Tibial artery (tissue), 4 donors: ENCODE results near the gene RIT2.

Experiments
- DNase-seq, 2 donors: peaks; one replicate each; pipeline ENCODE4 v3.0.0-alpha.2; 2019
- H3K27ac ChIP-seq, 2 donors: fragments of 200-600 bp; sonication (generic) in 1 of 2; 1 replicate in 1 of 2; 2 replicates in 1 of 2; pipeline ENCODE4 v1.5.1; 2018 to 2019; ENCODE audit warnings: mild to moderate bottlenecking in 1 of 2
- H3K27me3 ChIP-seq, 2 donors: fragments of 200-600 bp; sonication (generic) in 1 of 2; one replicate each; pipeline versions ENCODE4 v1.5.1 to v1.6.0; 2016 to 2019
- H3K36me3 ChIP-seq, 3 donors: fragments of 200-600 bp; sonication (generic) in 2 of 3; one replicate each; pipeline ENCODE4 v1.5.1; 2016 to 2019; ENCODE audit warnings: mild to moderate bottlenecking in 2 of 3
- H3K4me1 ChIP-seq, 4 donors: fragments of 200-600 bp; sonication (generic) in 2 of 4; 1 replicate in 3 of 4; 2 replicates in 1 of 4; pipeline ENCODE4 v1.5.1; 2016 to 2019
- H3K4me3 ChIP-seq, 2 donors: fragments of 200-600 bp; sonication (generic) in 1 of 2; 1 replicate in 1 of 2; 2 replicates in 1 of 2; pipeline ENCODE4 v1.5.1; 2018 to 2019; ENCODE audit warnings: mild to moderate bottlenecking in 2 of 2
- H3K9me3 ChIP-seq, 3 donors: fragments of 200-600 bp; sonication (generic) in 1 of 3; one replicate each; pipeline ENCODE4 v1.5.1; 2016 to 2019
- intact Hi-C: fragments of 100-400 bp; cut with DNase I; formaldehyde crosslinking; loops from one replicate; pipeline ENCODE4 v1.15.0; 2023; ENCODE audit warnings: low total_unique reads
- TF ChIP-seq, protein P1 (sequence below), 2 experiments: fragments of 200-600 bp in 1 of 2; fragments of 450-650 bp in 1 of 2; IDR thresholded peaks; one replicate each; pipeline ENCODE4 v1.5.1; 2017 to 2019; ENCODE audit warnings: antibody characterized with exemption in 2 of 2, mild to moderate bottlenecking in 1 of 2, moderate library complexity in 1 of 2

RIT2 gene

GRCh38 chr18:42892181-42892580 is 223.3 kb downstream of the RIT2 start:
- H3K36me3 ChIP-seq: no peaks in the 10 kb centered on the region
- no peaks in the 10 kb centered on the region for H3K27me3 ChIP-seq
- TF ChIP-seq, protein P1, sequence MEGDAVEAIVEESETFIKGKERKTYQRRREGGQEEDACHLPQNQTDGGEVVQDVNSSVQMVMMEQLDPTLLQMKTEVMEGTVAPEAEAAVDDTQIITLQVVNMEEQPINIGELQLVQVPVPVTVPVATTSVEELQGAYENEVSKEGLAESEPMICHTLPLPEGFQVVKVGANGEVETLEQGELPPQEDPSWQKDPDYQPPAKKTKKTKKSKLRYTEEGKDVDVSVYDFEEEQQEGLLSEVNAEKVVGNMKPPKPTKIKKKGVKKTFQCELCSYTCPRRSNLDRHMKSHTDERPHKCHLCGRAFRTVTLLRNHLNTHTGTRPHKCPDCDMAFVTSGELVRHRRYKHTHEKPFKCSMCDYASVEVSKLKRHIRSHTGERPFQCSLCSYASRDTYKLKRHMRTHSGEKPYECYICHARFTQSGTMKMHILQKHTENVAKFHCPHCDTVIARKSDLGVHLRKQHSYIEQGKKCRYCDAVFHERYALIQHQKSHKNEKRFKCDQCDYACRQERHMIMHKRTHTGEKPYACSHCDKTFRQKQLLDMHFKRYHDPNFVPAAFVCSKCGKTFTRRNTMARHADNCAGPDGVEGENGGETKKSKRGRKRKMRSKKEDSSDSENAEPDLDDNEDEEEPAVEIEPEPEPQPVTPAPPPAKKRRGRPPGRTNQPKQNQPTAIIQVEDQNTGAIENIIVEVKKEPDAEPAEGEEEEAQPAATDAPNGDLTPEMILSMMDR (IDR thresholded peaks at IDR 0.05): no peak
- no peak for DNase-seq
- H3K4me1 ChIP-seq: no peaks in the 10 kb centered on the region
- no peak overlapping the region for H3K27ac ChIP-seq
- no peak overlapping the region for H3K4me3 ChIP-seq
- no peaks in the 10 kb centered on the region for H3K9me3 ChIP-seq
- intact Hi-C loops: no loop called here

DNA sequence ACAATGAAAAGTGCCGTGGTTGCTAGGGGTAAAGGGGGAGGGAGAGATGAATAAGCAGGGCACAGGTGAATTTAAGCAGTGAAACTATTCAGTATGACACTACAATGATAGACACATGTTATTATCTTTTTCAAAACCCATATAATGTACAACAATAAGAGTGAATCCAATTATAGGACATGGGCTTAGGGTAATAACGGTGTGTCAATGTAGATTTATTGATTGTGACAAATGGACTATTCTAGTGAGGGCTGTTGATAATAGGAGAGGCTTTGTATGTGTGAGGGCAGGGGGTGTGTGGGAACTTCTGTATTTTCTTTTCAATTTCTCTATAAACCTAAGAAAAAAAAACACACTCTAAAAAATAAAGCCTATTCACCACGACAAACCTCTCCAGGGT is 223.8 kb downstream of the RIT2 start:
- H3K4me1 ChIP-seq: no peaks in the 10 kb centered on the region
- H3K4me3 ChIP-seq: no peak overlapping the region
- intact Hi-C loops: no loop called here
- H3K9me3 ChIP-seq: no peaks in the 10 kb centered on the region
- H3K27me3 ChIP-seq: no peaks in the 10 kb centered on the region
- no peak overlapping the region for H3K27ac ChIP-seq
- H3K36me3 ChIP-seq: no peaks in the 10 kb centered on the region
- no peak for DNase-seq
- TF ChIP-seq, protein P1 (IDR thresholded peaks at IDR 0.05): no peak

DNA sequence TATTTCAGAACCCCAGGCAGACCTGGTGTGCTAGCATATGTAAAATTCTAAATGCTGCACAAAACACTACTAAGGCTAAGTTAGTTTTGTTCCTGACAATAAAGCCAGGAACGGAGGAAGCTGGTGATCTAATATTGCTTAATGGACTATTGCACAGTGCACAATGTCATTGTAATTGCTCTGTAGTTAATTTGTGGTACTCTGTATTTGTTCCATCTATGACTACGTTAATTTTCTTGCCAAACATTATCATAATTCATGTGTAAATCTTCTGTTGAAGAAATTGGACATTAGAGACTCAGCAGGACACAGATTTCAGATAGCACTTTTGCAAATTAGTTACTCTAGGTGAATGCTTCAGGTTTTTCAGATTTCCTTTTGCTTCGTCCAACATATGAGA is 232.3 kb downstream of the RIT2 start:
- H3K36me3 ChIP-seq: no peaks in the 10 kb centered on the region
- intact Hi-C loops: no loop called here
- TF ChIP-seq, protein P1 (IDR thresholded peaks at IDR 0.05): no peak

DNA sequence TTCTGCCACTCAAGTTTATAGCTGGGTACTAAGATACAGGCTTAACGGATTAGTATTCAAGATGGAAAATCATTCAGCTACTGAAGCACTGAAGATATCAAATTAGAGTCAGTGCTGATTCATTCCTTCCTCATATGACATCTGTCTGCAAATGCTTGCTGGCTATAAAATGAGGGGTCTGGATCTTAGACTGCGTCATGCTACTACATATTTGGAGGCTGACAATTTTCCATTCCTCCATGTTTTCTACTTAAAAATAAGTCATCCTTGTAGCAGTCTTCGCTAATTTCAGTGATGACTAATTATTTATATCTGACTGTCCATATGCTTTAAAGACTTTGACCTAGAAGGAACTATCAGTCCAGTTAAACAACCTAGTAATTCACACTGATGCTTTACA is 233.4 kb downstream of the RIT2 start:
- Histone ChIP-seq H3K4me1 (no peaks in the 10 kb centered on the region), H3K27ac (no peak overlapping the region), H3K27me3 (no peaks in the 10 kb centered on the region), H3K36me3 (no peaks in the 10 kb centered on the region), H3K4me3 (no peak overlapping the region), H3K9me3 (no peaks in the 10 kb centered on the region)
- DNase-seq: no peak
- intact Hi-C loops: no loop called here
- TF ChIP-seq, protein P1 (IDR thresholded peaks at IDR 0.05): no peak

More for the DNA sequence above, 232.3 kb downstream of the RIT2 start:
- no peak for DNase-seq
- H3K27ac ChIP-seq: no peak overlapping the region
- H3K4me1 ChIP-seq: no peaks in the 10 kb centered on the region
- H3K27me3 ChIP-seq: no peaks in the 10 kb centered on the region
- no peak overlapping the region for H3K4me3 ChIP-seq
- no peaks in the 10 kb centered on the region for H3K9me3 ChIP-seq

DNA sequence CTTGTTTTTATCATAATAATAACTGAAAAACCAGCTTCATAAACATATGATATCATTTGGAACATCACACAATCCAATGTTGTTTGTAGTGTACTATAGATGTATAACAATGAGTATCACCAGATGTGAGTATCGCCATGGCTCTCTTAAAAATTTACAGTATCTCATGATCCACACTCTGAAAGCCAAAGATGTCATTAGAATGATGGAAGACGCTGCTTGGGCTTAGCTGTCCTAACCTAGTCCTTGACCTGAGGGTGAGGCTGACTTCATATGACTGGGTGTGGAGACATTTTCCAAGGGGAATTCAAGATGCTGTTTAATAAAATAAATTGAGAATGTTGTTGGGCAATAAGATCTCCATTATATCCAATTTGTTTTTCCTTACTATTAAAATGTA is 242.6 kb downstream of the RIT2 start:
- TF ChIP-seq, protein P1 (IDR thresholded peaks at IDR 0.05): no peak
- no peaks in the 10 kb centered on the region for H3K9me3 ChIP-seq
- intact Hi-C loops: no loop called here

GRCh38 chr18:42864876-42865275 is 250.6 kb downstream of the RIT2 start:
- H3K4me1 ChIP-seq: no peaks in the 10 kb centered on the region
- DNase-seq: no peak
- H3K36me3 ChIP-seq: no peaks in the 10 kb centered on the region
- H3K4me3 ChIP-seq: no peak overlapping the region
- H3K9me3 ChIP-seq: no peaks in the 10 kb centered on the region
- no peaks in the 10 kb centered on the region for H3K27me3 ChIP-seq
- intact Hi-C loops: no loop called here
- TF ChIP-seq, protein P1 (IDR thresholded peaks at IDR 0.05): no peak
- H3K27ac ChIP-seq: no peak overlapping the region

More for the DNA sequence above, 242.6 kb downstream of the RIT2 start:
- Histone ChIP-seq H3K4me3 (no peak overlapping the region), H3K27ac (no peak overlapping the region), H3K27me3 (no peaks in the 10 kb centered on the region), H3K4me1 (no peaks in the 10 kb centered on the region), H3K36me3 (no peaks in the 10 kb centered on the region)
- no peak for DNase-seq
